Esophagus squamous epithelium (tissue), 5 donors: Measurements from ENCODE around the gene BMP2. TPM values are rescaled to one million over a fixed set of nuclear protein-coding genes. Genes with fewer than 3 reads are reported as not detected.

Experiments used
- DNase-seq: peaks from one replicate; lab custom pipeline; 2025; lab: John Stamatoyannopoulos, UW
- H3K27ac ChIP-seq, 4 donors: fragments of 200-600 bp; sonication (generic); one replicate each; pipeline ENCODE4 v1.5.1; 2016 to 2019; ENCODE audit warnings: mild to moderate bottlenecking in 1 of 4
- H3K27me3 ChIP-seq, 4 donors: fragments of 200-600 bp; sonication (generic); 1 replicate in 3 of 4; 2 replicates in 1 of 4; pipeline versions ENCODE4 v1.5.1 to v1.6.0; 2017 to 2021; ENCODE audit warnings: antibody characterized with exemption in 1 of 4
- H3K36me3 ChIP-seq, 3 donors: fragments of 200-600 bp; sonication (generic); one replicate each; pipeline ENCODE4 v1.5.1; 2016 to 2019
- H3K4me1 ChIP-seq, 3 donors: fragments of 200-600 bp; sonication (generic); one replicate each; pipeline ENCODE4 v1.5.1; 2017 to 2019
- H3K4me3 ChIP-seq, 4 donors: fragments of 200-600 bp; sonication (generic); 1 replicate in 3 of 4; 2 replicates in 1 of 4; pipeline ENCODE4 v1.5.1; 2016 to 2019; ENCODE audit warnings: mild to moderate bottlenecking in 2 of 4, moderate library complexity in 1 of 4
- H3K9me3 ChIP-seq, 3 donors: fragments of 200-600 bp; sonication (generic); one replicate each; pipeline ENCODE4 v1.5.1; 2016 to 2019
- CTCF ChIP-seq, 6 experiments: fragments of 450-650 bp in 4 of 6; fragments of 200-600 bp in 2 of 6; sonication (generic) in 2 of 6; IDR thresholded peaks; one replicate each; pipeline ENCODE4 v1.5.1; 2016 to 2019; ENCODE audit warnings: antibody characterized with exemption in 6 of 6, mild to moderate bottlenecking in 4 of 6, moderate library complexity in 4 of 6
- POLR2A ChIP-seq, 4 donors: fragments of 450-650 bp; IDR thresholded peaks; one replicate each; pipeline ENCODE4 v1.6.1; 2017; ENCODE audit warnings: antibody characterized with exemption in 4 of 4, mild to moderate bottlenecking in 4 of 4, moderate library complexity in 3 of 4
- WGBS, 2 donors: methylation state at CpG; one replicate each; pipeline ENCODE4 v1.1.5; 2018; 5-methylcytosine and 5-hydroxymethylcytosine counted together
- intact Hi-C: fragments of 100-400 bp; cut with DNase I; formaldehyde crosslinking; loops from one replicate; pipeline ENCODE4 v1.15.0; 2022
- total RNA-seq, 4 donors: library from RNA; depleted of rRNA; stranded (reverse); fragments of >200 nt; gene quantifications; one replicate each; pipeline ENCODE4 v1.1.0, GENCODE V29; 2016
- donor health status: DM: yes; HTN: yes; CAD: no.

BMP2 gene
- total RNA-seq, 4 donors from 2014 or later, result 3.5 to 7.6 (median 5.4) TPM

GRCh38 chr20:6827472-6827871 is 60.0 kb downstream of the BMP2 start:
- WGBS, 2 donors, result 79 to 86% methylated on average over 4 of the region's 4 CpGs
- Histone ChIP-seq H3K4me3 (no peak overlapping the region), H3K27ac (no peak overlapping the region), H3K9me3 (no peaks in the 10 kb centered on the region), H3K4me1 (peaks cover 0 to 10% (median 0%) of the 10 kb centered on the region in 3 donors), H3K27me3 (no peaks in the 10 kb centered on the region), H3K36me3 (no peaks in the 10 kb centered on the region)
- no peak for TF ChIP-seq CTCF (IDR thresholded peaks at IDR 0.05)
- TF ChIP-seq POLR2A (IDR thresholded peaks at IDR 0.05), result no peak
- DNase-seq, result no peak
- intact Hi-C loops, result no loop called here

- Histone ChIP-seq H3K27me3 (no peaks in the 10 kb centered on the region), H3K27ac (no peak overlapping the region), H3K36me3 (no peaks in the 10 kb centered on the region), H3K4me3 (no peak overlapping the region), H3K9me3 (no peaks in the 10 kb centered on the region), H3K4me1 (peaks cover 0 to 10% (median 0%) of the 10 kb centered on the region in 3 donors)
- DNase-seq, result no peak
- TF ChIP-seq POLR2A (IDR thresholded peaks at IDR 0.05) (no peak), CTCF (IDR thresholded peaks at IDR 0.05) (peak; percentile 44 to 77 (median 62))
- 0 to 6% methylated on average over 1 of the region's 1 CpG for WGBS, 2 donors
- intact Hi-C loops, result no loop called here
Observed at GRCh38 chr20:6828794-6829423, 61.4 kb downstream of the BMP2 start.

GRCh38 chr20:6829510-6830116 is 62.1 kb downstream of the BMP2 start:
- no peak overlapping the region for H3K27ac ChIP-seq
- no peaks in the 10 kb centered on the region for H3K9me3 ChIP-seq
- H3K4me1 ChIP-seq, result peaks cover 0 to 10% (median 0%) of the 10 kb centered on the region in 3 donors
- H3K4me3 ChIP-seq, result no peak overlapping the region
- 43 to 58% methylated on average over 1 of the region's 1 CpG for WGBS, 2 donors
- H3K36me3 ChIP-seq, result no peaks in the 10 kb centered on the region
- intact Hi-C loops, result no loop called here
- TF ChIP-seq POLR2A (IDR thresholded peaks at IDR 0.05), result no peak
- TF ChIP-seq CTCF (IDR thresholded peaks at IDR 0.05), result peak in 1 of 6 experiments; percentile 24
- no peaks in the 10 kb centered on the region for H3K27me3 ChIP-seq
- DNase-seq, result no peak
